ENCODE results near the gene FAM184B. TPM values are rescaled to one million over a fixed set of nuclear protein-coding genes. Genes with fewer than 3 reads are reported as not detected.
A peak's percentile ranks its signal among the peaks of the same experiment; 100 is the strongest.

FAM184B gene
- polyA plus RNA-seq, 4 donors = 0.47 to 0.94 (median 0.60) TPM

DNA sequence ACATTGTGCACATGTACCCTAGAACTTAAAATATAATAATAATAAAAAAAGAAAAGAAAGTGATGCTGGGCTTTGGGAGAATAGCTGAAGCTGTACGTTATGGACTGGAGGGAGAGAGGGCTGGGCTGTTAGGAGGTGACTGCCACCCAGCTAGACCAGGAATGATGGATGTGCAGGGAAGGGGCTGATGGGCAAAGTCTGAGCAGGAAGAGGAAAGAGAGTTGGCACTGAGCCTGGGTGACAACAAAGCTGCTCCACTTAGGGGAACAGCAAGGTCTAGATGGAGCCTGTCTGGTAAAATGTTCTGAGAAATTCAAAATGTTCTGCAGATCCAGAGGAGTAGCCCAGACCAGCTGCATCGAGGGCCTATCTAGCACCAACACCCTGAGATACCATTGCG lies 134.7 kb downstream of the FAM184B start:
- DNase-seq (ENCODE audit: low read depth in 4 of 4, low spot score in 2 of 4) = no peak

- DNase-seq (ENCODE audit: low read depth in 4 of 4, low spot score in 2 of 4) = no peak
Observed at GRCh38 chr4:17642398-17642783, 139.0 kb downstream of the FAM184B start.

DNA sequence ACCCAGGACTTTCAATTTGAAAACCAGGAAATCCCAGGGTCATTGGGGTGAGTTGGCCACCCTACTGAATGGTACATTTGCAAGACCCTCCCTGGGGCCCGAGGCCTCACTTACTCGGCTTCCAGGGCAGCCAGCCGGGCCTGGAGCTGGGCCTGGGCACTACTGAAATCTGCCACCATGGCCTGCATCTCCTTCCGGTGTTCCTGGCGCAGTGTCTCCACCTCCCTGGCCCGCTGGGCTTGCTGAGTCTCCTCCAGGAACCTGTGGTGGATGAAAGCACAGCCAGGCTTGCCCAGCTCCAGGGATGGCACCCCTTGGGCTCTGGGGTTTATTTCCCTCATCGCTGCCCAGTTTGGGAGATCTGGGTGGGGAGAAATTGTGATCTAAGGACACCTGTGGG lies 142.3 kb downstream of the FAM184B start:
- no peak for DNase-seq (ENCODE audit: low read depth in 4 of 4, low spot score in 2 of 4)

DNA sequence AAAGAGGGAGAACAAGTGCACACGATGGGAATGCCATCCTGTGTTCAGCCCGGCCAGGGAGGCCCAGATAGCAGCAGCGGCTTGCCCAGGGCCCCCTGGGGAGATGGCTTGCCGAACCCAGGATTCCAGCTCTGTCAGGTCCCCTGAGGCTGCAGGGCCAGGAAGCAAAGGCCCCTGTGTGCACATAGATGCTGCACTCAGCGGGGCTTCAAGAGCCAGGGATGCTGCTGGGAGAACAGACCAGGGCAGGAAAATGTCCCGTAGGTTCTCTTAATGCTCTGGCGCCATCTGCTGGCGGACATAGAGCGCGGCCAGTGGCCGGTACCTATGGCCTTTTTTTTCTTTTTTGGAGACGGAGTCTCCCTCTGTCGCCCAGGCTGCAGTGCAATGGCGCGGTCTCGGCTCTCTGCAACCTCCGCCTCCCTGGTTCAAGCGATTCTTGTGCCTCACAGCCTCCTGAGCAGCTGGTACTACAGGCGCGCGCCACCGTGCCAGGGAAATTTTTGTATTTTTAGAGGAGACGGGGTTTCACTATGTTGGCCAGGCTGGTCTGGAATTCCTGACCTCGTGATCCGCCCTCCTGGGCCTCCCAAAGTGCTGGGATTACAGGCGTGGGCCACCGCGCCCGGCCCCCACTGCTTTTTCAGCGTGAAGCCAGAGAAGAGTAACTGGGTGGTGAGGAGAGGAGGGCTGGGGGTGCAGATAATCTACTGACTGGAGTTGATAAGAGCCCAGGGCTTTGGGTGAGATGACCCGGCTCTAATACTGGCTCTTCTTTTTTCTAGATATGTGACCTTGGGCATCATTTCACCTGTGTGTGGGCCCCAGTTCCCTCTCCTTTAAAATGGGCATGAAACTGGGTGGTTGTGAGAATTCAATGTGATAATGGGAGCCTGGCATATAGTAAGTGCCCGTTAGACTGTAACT lies 144.5 kb downstream of the FAM184B start:
- DNase-seq (ENCODE audit: low read depth in 4 of 4, low spot score in 2 of 4) = peak in 3 of 4 donors; percentile 19 to 44 (median 34)

DNA sequence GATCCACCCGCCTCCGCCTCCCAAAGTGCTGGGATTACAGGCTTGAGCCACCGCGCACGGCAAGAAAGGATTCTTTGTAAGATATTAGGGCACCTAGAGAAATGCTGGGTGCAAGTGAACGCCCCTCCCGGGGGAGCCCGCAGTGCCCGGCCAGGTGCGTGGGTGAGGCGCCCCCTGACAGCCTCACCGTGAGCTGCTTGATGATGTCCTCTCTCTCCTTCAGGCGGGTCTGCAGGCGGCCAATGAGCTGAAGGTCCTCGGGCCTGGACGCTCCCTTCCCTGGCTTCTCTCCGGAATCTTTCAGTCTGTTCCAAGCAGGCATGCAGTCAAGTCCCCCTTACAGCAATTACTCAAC lies 145.1 kb downstream of the FAM184B start:
- no peak for DNase-seq (ENCODE audit: low read depth in 4 of 4, low spot score in 2 of 4)

- no peak for DNase-seq (ENCODE audit: low read depth in 4 of 4, low spot score in 2 of 4)
Observed at GRCh38 chr4:17635056-17635455, 146.4 kb downstream of the FAM184B start.

- no peak for DNase-seq (ENCODE audit: low read depth in 4 of 4, low spot score in 2 of 4)
Observed at GRCh38 chr4:17633600-17633999, 147.8 kb downstream of the FAM184B start.

DNA sequence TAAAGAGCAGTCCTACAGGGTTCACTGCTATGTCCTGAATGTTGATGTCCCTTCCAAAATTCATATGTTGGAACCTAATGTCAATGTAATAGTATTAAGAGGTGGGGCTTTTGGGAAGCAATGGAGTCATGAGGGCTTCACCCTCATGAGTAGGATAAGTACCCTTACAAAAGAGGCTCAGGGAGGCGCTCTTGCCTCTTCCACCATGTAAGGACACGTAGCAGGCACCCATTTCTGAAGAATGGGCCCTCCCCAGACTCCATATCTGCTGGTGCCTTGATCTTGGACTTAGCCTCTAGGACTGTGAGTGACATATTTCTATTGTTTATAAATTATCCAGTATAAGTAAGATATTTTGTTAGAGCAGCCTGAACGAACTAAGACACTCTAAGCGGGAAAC lies 151.2 kb downstream of the FAM184B start:
- no peak for DNase-seq (ENCODE audit: low read depth in 4 of 4, low spot score in 2 of 4)

GRCh38 chr4:17624821-17625220 lies 156.6 kb downstream of the FAM184B start:
- no peak for DNase-seq (ENCODE audit: low read depth in 4 of 4, low spot score in 2 of 4)

DNA sequence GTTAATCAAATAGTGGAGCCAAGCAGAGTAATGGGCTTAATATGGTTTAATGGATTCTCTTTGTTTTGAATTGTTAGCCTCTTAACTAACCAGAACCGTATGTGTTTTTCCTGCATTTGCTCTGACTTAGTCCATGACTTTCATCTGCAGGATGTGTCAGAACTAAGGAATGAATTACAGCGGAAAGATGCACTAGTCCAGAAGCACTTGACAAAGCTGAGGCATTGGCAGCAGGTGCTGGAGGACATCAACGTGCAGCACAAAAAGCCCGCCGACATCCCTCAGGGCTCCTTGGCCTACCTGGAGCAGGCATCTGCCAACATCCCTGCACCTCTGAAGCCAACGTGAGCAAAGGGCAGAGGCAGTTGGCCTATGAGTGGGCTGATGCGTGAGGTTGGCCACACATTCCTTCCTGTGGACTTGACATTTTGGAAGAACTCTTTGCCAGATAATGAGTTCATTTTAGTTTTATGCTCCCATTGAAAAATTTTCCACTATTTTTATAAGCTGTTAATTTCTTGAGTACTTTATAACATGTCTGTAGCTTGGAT lies 157.9 kb downstream of the FAM184B start:
- no peak for DNase-seq (ENCODE audit: low read depth in 4 of 4, low spot score in 2 of 4)

DNA sequence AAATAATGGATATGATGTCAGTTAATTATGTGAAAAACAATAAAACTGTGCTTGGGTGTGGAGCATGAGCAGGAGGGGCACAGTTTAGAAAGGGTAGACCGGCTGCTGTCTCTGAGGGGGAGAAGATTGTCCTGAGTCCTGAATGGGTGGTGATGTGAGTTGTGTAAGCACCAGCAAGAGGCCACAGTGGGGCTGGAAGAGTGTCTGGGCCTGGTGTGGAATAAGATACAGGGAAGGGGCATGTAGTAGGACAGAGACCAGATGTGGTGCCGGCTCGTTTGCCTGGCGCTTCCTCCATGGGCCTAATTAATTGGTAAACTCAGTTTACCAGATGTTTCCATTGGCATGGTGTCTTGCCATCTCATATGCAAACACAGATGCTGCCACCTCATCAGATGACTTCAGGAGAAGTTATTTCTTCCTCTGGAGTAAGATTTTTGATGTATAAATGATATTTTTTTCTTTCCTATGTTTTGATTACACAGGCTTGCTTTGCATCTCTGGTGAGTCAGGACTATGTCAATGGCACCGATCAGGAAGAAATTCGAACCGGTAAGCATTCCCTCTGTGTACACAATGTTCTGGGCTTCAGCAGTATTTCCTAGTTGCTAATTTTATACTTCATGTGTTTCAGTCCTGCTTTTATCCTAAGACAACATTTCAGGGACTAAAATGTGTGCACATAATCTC lies 161.9 kb downstream of the FAM184B start:
- no peak for DNase-seq (ENCODE audit: low read depth in 4 of 4, low spot score in 2 of 4)

DNA sequence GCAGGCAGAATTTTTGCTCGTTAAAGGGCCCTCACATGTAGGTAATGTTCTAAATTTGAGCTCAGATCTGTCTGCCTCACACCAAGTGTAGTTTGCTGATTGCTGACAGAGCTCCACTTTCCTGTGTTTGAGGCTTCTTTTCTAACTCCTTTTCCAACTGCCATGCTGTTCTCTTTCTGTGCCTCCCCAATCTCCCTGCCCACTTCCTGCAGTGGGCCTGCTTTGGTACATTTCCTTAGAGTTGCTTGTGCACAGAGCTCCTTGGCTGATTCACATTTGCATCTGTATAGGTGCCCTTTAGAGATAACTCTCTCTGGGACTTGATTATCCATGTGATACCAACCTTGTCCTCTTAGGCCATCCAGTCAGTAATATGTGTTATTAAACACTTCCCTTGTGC lies 162.5 kb downstream of the FAM184B start:
- no peak for DNase-seq (ENCODE audit: low read depth in 4 of 4, low spot score in 2 of 4)

- DNase-seq (ENCODE audit: low read depth in 4 of 4, low spot score in 2 of 4) = no peak
Observed at GRCh38 chr4:17616283-17616682, 165.1 kb downstream of the FAM184B start.

GRCh38 chr4:17614416-17615299 lies 166.8 kb downstream of the FAM184B start, which contains the start of gene MED28:
MED28 (plus strand) TSS chr4:17614641; CDS start chr4:17614655, 14 bp downstream.
- DNase-seq (ENCODE audit: low read depth in 4 of 4, low spot score in 2 of 4) = peak; percentile 83 to 94 (median 89)

- no peak for DNase-seq (ENCODE audit: low read depth in 4 of 4, low spot score in 2 of 4)
Observed at GRCh38 chr4:17613761-17614415, 167.5 kb downstream of the FAM184B start.

- DNase-seq (ENCODE audit: low read depth in 4 of 4, low spot score in 2 of 4) = no peak
Observed at GRCh38 chr4:17605236-17605635, 176.2 kb downstream of the FAM184B start.

DNA sequence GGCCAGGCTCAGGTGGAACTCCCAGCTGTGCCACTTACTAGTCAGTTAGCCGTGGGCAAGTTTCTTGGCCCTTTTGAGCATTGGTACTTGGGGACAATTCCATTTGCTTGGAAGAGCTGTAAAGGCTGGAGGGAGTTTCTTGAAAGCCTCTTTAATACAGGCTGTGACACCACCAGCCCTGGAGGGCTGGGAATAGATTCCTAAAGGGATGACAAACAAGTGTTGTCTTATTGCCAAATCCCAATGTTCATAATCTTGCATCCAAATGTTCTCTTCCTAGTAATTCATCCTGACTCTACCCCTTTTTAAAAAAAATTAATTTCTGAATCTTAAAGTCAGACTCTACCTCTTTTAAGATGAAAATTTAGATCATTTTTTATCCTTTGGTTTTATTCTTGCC lies 181.6 kb downstream of the FAM184B start:
- no peak for DNase-seq (ENCODE audit: low read depth in 4 of 4, low spot score in 2 of 4)

GRCh38 chr4:17597517-17597916 lies 183.9 kb downstream of the FAM184B start:
- DNase-seq (ENCODE audit: low read depth in 4 of 4, low spot score in 2 of 4) = no peak

DNA sequence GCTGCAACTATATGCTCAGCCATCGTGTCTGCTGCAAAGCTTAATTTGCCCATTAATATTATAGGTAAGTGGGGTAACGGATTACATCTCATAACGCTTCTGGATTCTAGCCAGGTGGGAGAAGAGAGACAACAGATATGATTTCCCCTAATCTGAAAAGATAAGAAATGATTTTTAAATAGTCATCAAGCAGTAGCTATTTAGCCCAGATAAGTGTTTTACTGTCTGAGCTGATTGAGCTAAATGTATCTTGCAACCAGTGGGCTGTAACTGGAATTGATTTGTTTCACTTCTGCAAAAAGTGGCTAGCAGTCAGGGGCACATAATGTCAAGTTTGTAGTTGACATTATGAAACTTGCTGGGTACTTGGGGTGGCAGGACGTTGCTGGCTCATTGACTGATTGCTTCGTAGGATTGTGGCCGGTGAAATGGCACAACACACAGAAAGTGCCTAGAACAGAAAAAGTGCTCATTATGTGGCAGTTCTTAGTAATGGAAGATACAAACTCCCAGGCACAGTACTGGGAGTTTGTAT lies 185.9 kb downstream of the FAM184B start:
- DNase-seq (ENCODE audit: low read depth in 4 of 4, low spot score in 2 of 4) = no peak

GRCh38 chr4:17589355-17589754 lies 192.1 kb downstream of the FAM184B start:
- no peak for DNase-seq (ENCODE audit: low read depth in 4 of 4, low spot score in 2 of 4)
